Stimulated activated CD8-positive, alpha-beta memory T cell treated with anti-CD3 and anti-CD28 coated beads, Interleukin-2, amount 100 ng/mL, for 48 hours (primary cell): ENCODE measurements around the gene CCIN.
"Not testable (repeated sequence)": the region's sequence is repeated elsewhere in the genome, so short reads cannot be mapped to it uniquely, and the experiment has no call there.

Experiments
- DNase-seq, 2 donors: peaks; one replicate each; pipeline ENCODE4 v3.0.0-alpha.2; 2020; ENCODE audit warnings: low read depth in 2 of 2

Gene CCIN

GRCh38 chr9:36158917-36159316 lies 10.3 kb upstream of the CCIN start:
- no peak for DNase-seq

GRCh38 chr9:36159509-36159908 lies 9.7 kb upstream of the CCIN start:
- DNase-seq = not testable (repeated sequence)

DNA sequence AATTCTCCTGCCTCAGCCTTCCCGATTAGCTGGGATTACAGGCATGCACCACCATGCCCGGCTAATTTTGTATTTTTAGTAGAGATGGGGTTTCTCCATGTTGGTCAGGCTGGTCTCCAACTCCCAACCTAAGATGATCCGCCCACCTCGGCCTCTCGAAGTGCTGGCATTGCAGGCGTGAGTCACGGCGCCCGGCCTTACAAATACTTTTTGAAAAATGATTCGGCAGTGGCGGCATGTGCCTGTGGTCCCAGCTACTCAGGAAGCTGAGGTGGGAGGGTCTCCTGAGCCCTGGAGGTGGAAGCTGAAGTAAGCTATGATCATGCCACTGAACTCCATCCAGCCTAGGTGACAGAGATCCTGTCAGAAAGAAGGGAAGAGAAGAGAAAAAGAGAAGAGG lies 9.1 kb upstream of the CCIN start:
- DNase-seq = not testable (repeated sequence)

- no peak for DNase-seq
These were observed 8.0 kb upstream of the CCIN start for GRCh38 chr9:36161187-36161586.

- DNase-seq = no peak
These were observed 6.9 kb upstream of the CCIN start for GRCh38 chr9:36162211-36162738.

DNA sequence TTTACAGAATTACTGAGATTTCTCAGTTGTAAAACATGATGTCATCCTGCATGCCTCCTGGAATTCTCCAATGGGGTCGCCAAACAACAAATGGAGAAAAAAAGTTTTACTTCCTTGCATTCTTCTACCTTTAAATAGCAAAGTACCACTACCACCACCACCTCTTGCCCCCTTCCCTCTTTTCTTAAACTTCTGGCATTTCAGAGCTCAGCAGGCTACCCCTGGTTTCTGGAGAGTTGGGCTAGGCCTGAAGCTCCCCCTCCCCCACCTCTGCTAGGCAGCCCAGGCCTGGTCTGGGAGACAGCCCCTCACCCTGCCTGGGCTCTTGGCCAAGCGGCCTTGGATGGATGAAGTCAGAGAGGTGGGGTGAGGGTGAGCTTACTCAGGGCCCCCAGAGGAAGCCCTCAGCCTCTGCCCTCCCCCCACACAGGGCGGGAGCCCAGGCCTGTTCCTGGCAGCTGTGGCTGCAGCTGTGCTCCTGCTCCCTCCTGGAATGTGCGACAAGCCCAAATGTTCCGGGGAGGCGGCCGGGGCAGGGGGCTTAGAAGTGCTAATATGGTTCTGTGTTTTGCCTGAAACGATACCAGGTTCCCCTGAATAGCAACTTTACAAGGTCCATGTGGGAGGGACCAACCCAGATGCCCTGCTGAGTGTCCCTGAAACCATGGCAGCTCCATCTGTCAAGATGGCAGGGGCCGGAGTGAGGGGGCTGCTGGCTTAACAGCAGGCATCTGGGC lies 6.0 kb upstream of the CCIN start:
- DNase-seq = no peak

DNA sequence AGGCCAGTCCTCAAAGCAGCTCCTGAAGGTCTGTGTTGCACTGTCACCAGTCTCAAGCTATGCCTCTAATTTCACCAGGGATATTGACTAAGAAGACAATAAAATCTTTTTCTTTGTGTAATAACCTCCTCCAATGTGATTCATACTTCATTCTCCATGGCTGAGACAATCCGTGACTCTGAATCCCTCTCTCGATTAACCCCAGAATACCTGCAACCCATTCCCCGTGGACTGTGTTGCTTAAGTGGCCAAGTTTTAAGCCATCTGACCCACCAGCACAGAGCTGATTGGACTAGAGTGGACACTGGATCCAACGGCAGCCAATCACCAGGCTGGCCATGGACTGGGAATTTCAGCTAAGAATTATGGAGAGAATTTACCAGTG lies 5.4 kb upstream of the CCIN start:
- no peak for DNase-seq

GRCh38 chr9:36164372-36164771 lies 4.8 kb upstream of the CCIN start:
- no peak for DNase-seq

GRCh38 chr9:36164989-36165388 lies 4.2 kb upstream of the CCIN start:
- no peak for DNase-seq

GRCh38 chr9:36165826-36166167 lies 3.4 kb upstream of the CCIN start:
- no peak for DNase-seq

GRCh38 chr9:36166168-36166927 lies 2.8 kb upstream of the CCIN start:
- DNase-seq = peak; percentile 70 to 83

DNA sequence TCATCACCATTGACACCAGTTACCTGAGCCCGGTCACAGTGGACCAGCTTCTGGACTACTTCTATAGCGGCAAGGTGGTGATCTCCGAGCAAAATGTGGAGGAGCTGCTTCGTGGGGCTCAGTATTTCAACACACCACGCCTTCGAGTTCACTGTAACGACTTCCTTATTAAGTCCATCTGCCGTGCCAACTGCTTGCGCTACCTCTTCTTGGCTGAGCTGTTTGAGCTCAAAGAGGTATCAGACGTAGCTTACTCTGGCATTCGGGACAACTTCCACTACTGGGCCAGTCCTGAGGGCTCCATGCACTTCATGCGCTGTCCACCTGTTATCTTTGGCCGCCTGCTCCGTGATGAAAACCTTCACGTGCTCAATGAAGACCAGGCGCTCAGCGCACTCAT lies 520 bp downstream of the CCIN start:
- no peak for DNase-seq

GRCh38 chr9:36170531-36170930 lies 1.3 kb downstream of the CCIN start:
- no peak for DNase-seq

DNA sequence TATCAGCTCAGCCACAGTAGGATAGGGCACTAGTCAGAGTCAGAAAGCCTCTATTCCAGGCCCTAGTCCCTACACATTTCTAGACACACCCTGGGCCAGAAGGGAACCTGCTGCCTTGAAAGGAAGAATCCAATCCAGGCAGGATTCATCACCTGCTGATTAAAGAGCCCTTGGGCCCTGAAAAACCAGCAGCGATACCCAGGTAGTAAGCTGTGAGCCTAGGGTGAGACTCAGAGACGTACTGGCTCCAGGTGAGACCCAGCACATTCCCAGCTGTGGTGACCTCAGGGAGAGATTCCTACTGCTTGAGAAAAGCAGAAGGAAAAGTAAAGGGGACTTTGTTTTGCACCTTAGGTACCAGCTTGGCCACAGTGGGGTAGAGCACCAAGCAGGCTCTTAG lies 4.7 kb downstream of the CCIN start:
- no peak for DNase-seq

DNA sequence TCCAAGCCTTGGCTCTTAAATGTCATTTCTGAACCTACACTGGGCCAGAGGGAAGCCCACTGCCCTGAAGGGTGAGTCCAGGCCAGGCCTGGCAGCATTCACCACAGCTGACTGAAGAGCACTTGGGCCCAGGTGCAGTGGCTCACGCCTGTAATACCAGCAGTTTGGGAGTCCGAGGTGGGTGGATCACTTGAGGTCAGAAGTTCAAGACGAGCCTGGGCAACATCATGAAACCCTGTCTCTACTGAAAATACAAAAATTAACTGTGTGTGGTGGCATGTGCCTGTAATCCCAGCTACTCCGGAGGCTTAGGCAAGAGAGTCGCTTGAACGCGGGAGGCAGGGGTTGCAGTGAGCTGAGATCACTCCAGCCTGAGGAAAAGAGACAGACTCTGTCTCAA lies 5.1 kb downstream of the CCIN start:
- no peak for DNase-seq

DNA sequence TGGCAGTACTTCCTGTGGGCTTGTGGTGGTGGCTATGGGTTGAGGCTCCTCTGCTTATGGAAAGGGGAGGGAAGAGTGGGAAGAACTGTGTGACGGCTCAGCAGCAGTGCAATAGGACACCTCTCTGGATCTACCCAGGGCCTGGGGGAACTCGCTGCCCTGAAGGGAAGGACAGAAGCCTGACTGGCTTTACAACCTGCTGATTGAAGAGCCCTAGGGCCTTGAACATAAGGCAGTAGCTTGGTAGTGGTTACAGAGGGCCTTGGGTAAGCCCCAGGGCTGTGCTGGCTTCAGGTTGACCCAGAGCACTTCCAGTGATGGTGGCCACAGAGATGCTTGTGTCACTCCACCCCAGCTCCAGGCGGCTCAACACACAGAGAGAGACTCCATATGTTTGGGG lies 5.5 kb downstream of the CCIN start:
- DNase-seq = no peak

DNA sequence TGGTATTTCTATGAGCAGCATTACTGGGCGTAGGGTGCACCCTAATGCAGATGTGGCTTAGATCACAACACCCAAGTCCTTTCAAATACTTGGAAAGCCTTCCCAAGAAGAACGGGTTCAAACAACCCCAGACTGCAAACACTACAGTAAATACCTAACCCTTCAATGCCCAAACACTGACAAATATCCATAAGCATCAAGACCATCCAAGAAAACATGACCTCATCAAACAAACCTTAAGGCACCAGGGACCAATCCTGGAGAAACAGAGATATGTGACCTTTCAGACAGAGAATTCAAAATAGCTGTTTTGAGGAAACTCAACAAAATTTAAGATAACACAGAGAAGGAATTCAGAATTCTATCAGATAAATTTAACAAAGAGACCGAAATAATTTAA lies 6.0 kb downstream of the CCIN start:
- DNase-seq = not testable (repeated sequence)

GRCh38 chr9:36176496-36176895 lies 7.3 kb downstream of the CCIN start:
- DNase-seq = not testable (repeated sequence)

GRCh38 chr9:36177571-36177970 lies 8.4 kb downstream of the CCIN start:
- no peak for DNase-seq

- DNase-seq = not testable (repeated sequence)
These were observed 11.1 kb downstream of the CCIN start for GRCh38 chr9:36180243-36180642.

DNA sequence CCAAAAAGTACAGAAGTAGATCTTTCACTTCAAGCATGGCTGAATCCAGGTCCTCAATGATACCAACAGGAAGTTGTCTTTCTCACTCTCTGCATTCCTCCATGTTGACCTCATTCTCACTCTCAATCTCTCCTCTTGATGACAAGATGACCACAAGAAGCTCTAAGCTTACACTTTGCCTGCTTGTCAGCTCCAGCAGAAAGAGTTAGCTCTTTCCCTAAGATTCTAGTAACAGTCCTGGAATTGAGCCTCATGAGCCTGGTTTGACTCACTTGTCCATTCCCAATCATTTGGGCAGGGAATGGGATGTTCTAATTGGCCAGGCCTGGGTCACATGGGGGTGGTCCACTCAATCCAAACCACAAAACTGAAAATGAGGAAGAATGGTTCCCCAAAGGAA lies 18.2 kb downstream of the CCIN start:
- DNase-seq = no peak

DNA sequence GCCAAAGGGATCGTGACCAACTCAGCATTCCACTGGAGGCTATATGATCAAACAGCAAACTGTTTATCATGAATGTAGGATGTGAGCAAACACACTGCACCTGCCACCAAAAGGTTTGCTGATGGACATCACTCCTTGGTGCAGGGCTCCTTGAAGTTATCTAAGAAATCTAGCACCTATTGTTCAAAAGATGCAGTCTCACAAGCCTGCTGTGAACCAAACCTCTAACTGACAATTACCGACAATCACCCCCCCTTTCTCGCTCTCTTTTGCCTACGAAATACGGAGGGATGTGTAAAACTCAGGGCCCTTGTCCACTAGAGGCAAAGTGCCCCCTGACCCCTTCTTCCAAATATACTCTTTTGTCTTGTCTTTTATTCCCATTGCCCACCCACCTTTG lies 19.0 kb downstream of the CCIN start:
- no peak for DNase-seq

DNA sequence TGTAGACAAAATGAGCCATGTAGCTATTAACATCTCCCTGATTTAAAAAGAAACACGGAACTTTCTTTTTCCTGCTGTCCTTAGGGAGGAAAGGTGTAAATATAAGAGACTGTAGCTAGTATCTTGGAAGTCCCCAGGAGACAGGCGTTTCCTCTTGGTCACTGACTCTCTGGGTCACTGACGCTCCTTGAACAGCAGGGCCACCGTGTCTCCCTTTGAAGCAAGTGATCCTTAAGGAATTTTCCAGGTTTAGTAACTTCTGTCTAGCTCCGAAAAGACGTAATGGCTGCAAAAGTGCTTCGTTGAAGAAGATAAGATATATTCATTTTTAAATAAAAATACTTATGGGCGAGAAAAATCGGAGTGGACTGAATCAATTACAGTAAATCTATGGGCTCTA lies 20.8 kb downstream of the CCIN start:
- no peak for DNase-seq
